Activated naive CD4-positive, alpha-beta T cell treated with Interleukin-2 at 50 U/mL for 16 hours (primary cell): Measurements from ENCODE around the gene TPSB2.
"Not testable (repeated sequence)": the region's sequence is repeated elsewhere in the genome, so short reads cannot be mapped to it uniquely, and the experiment has no call there.

ENCODE experiments used
- DNase-seq: peaks from one replicate; pipeline ENCODE4 v3.0.0-alpha.2; 2020

The TPSB2 gene

GRCh38 chr16:1240436-1240835 is 10.5 kb upstream of the TPSB2 start, which contains the start of gene TPSAB1:
TSS of gene TPSAB1 (plus strand) at chr16:1240705. CDS start at chr16:1240939, 234 bp downstream.
- not testable (repeated sequence) for DNase-seq

- not testable (repeated sequence) for DNase-seq
Measured at GRCh38 chr16:1239575-1239974, 9.6 kb upstream of the TPSB2 start.

GRCh38 chr16:1238909-1239308 is 8.9 kb upstream of the TPSB2 start:
- not testable (repeated sequence) for DNase-seq

- no peak for DNase-seq
Measured at GRCh38 chr16:1237990-1238389, 8.0 kb upstream of the TPSB2 start.

- DNase-seq: not testable (repeated sequence)
Measured at GRCh38 chr16:1236659-1237058, 6.7 kb upstream of the TPSB2 start.

- not testable (repeated sequence) for DNase-seq
Measured at GRCh38 chr16:1232049-1232748, 2.2 kb upstream of the TPSB2 start.

GRCh38 chr16:1231301-1231700 is 1.3 kb upstream of the TPSB2 start:
- not testable (repeated sequence) for DNase-seq

GRCh38 chr16:1230471-1231212 is 658 bp upstream of the TPSB2 start:
- not testable (repeated sequence) for DNase-seq

- DNase-seq: not testable (repeated sequence)
Measured at GRCh38 chr16:1229476-1229875, 508 bp downstream of the TPSB2 start.

GRCh38 chr16:1228227-1228626 is 1.8 kb downstream of the TPSB2 start:
- DNase-seq: not testable (repeated sequence)

- DNase-seq: not testable (repeated sequence)
Measured at GRCh38 chr16:1226692-1227091, 3.3 kb downstream of the TPSB2 start.

GRCh38 chr16:1225728-1226311 is 4.2 kb downstream of the TPSB2 start:
- DNase-seq: not testable (repeated sequence)

- no peak for DNase-seq
Measured at GRCh38 chr16:1225051-1225451, 4.9 kb downstream of the TPSB2 start, which contains the start of gene TPSG1. TSS of gene TPSG1 (minus strand) at chr16:1225268. CDS start at chr16:1225252, 16 bp downstream.

- no peak for DNase-seq
Measured at GRCh38 chr16:1224558-1224957, 5.4 kb downstream of the TPSB2 start.

GRCh38 chr16:1223355-1224214 is 6.4 kb downstream of the TPSB2 start:
- DNase-seq: no peak

- DNase-seq: no peak
Measured at GRCh38 chr16:1222553-1223354, 7.2 kb downstream of the TPSB2 start.

- no peak for DNase-seq
Measured at GRCh38 chr16:1221628-1222552, 8.1 kb downstream of the TPSB2 start.

- DNase-seq: no peak
Measured at GRCh38 chr16:1220841-1221627, 8.9 kb downstream of the TPSB2 start.

GRCh38 chr16:1220098-1220728 is 9.8 kb downstream of the TPSB2 start:
- DNase-seq: no peak
